ENCODE data around the gene FOXF1. TPM values are rescaled to one million over a fixed set of nuclear protein-coding genes. Genes with fewer than 3 reads are reported as not detected.

FOXF1 gene
- polyA plus RNA-seq, 3 donors, result not detected

- intact Hi-C loops (cut with micrococcal nuclease), result loop anchor here in 1 of 2 donors (5.0 kb wide), 1 partner anchor 761 kb away; the partner anchor contains the start of gene C16orf95
- no peak for DNase-seq
- peaks cover 13 to 17% of the 10 kb centered on the region in 2 donors for H3K4me1 ChIP-seq (ENCODE audit: control insufficient read depth in 1 of 2, insufficient read depth in 2 of 2, low read length in 2 of 2)
- peaks cover 11% of the 10 kb centered on the region for H3K79me2 ChIP-seq (ENCODE audit: insufficient read depth, low read length)
- H3K27ac ChIP-seq (ENCODE audit: low read depth in 1 of 2, low read length in 2 of 2), result no peak overlapping the region
- 72% methylated on average over 5 of the region's 5 CpGs for whole genome bisulfite sequencing (ENCODE audit: insufficient coverage)
- no peaks in the 10 kb centered on the region for H4K20me1 ChIP-seq (ENCODE audit: insufficient read depth, low read length)
- no peaks in the 10 kb centered on the region for H3K9me3 ChIP-seq (replicated peaks in 1 of 2; ENCODE audit: control insufficient read depth in 1 of 2, insufficient read depth in 1 of 2, low read length in 2 of 2)
- H3K4me2 ChIP-seq (replicated peaks; ENCODE audit: extremely low read depth, low read length, poor library complexity, severe bottlenecking), result no peak overlapping the region
- Mint-ChIP-seq H3K4me3 (no peak overlapping the region), H3K27me3 (ENCODE audit: low read depth in 3 of 3) (peaks cover 3 to 22% (median 19%) of the 10 kb centered on the region in 3 donors), H3K9me3 (peaks cover 0 to 5% (median 0%) of the 10 kb centered on the region in 7 donors), H3K36me3 (peaks cover 11% of the 10 kb centered on the region in 2 donors), H3K4me1 (peaks cover 15% of the 10 kb centered on the region), H3K27ac (no peak overlapping the region)
- H3K9ac ChIP-seq (ENCODE audit: insufficient read depth, low read length, poor library complexity, severe bottlenecking), result no peak overlapping the region
- peaks cover 4 to 8% of the 10 kb centered on the region in 2 donors for H3K36me3 ChIP-seq (replicated peaks in 1 of 2; ENCODE audit: control insufficient read depth in 1 of 2, insufficient read depth in 2 of 2, low read length in 2 of 2)
- H3K4me3 ChIP-seq (replicated peaks in 1 of 3; ENCODE audit: low read depth in 2 of 3, low read length in 3 of 3), result no peak overlapping the region
- peaks cover 0 to 3% of the 10 kb centered on the region in 2 donors for H3K27me3 ChIP-seq (ENCODE audit: control insufficient read depth in 2 of 2, insufficient read depth in 2 of 2, low read length in 2 of 2)
- no peak for TF ChIP-seq CTCF (IDR thresholded peaks at IDR 0.05)
- H2AFZ ChIP-seq (ENCODE audit: insufficient read depth, low read depth, low read length, poor library complexity, severe bottlenecking), result peak overlapping the region; percentile 95
Observed at GRCh38 chr16:86556576-86556975, 46.2 kb downstream of the FOXF1 start.

DNA sequence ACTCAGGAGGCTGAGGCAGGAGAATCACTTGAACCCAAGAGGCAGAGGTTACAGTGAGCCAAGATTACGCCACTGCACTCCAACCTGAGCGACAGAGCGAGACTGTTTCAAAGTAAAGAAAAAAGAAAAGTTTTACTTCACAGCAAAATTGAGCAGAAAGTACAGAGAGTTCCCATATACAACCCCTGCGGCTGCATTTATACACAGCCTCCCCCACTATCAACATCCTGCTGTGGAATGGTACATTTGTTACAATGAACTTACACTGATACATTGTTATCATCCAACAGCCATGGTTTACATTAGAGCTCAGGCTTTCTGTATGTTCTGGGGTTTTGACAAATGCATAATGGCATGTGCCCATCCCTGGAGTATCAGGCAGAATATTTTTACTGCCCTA lies 47.3 kb downstream of the FOXF1 start:
- Histone ChIP-seq H3K27ac (ENCODE audit: low read depth in 1 of 2, low read length in 2 of 2) (no peak overlapping the region), H3K36me3 (replicated peaks in 1 of 2; ENCODE audit: control insufficient read depth in 1 of 2, insufficient read depth in 2 of 2, low read length in 2 of 2) (no peaks in the 10 kb centered on the region), H3K9ac (ENCODE audit: insufficient read depth, low read length, poor library complexity, severe bottlenecking) (no peak overlapping the region), H3K27me3 (ENCODE audit: control insufficient read depth in 2 of 2, insufficient read depth in 2 of 2, low read length in 2 of 2) (peaks cover 0 to 3% of the 10 kb centered on the region in 2 donors), H3K4me2 (replicated peaks; ENCODE audit: extremely low read depth, low read length, poor library complexity, severe bottlenecking) (no peak overlapping the region), H3K4me1 (ENCODE audit: control insufficient read depth in 1 of 2, insufficient read depth in 2 of 2, low read length in 2 of 2) (peaks cover 13 to 17% of the 10 kb centered on the region in 2 donors), H3K9me3 (replicated peaks in 1 of 2; ENCODE audit: control insufficient read depth in 1 of 2, insufficient read depth in 1 of 2, low read length in 2 of 2) (no peaks in the 10 kb centered on the region), H3K79me2 (ENCODE audit: insufficient read depth, low read length) (peaks cover 11% of the 10 kb centered on the region), H2AFZ (ENCODE audit: insufficient read depth, low read depth, low read length, poor library complexity, severe bottlenecking) (no peak overlapping the region), H3K4me3 (replicated peaks in 1 of 3; ENCODE audit: low read depth in 2 of 3, low read length in 3 of 3) (no peak overlapping the region), H4K20me1 (ENCODE audit: insufficient read depth, low read length) (no peaks in the 10 kb centered on the region)
- Mint-ChIP-seq H3K4me3 (no peak overlapping the region), H3K4me1 (peaks cover 14% of the 10 kb centered on the region), H3K9me3 (peaks cover 0 to 5% (median 0%) of the 10 kb centered on the region in 7 donors), H3K27me3 (ENCODE audit: low read depth in 3 of 3) (peaks cover 9 to 28% (median 28%) of the 10 kb centered on the region in 3 donors), H3K27ac (no peak overlapping the region), H3K36me3 (peaks cover 1 to 3% of the 10 kb centered on the region in 2 donors)
- no peak for DNase-seq
- TF ChIP-seq CTCF (IDR thresholded peaks at IDR 0.05), result no peak
- intact Hi-C loops (cut with micrococcal nuclease), result loop anchor here in 1 of 2 donors (5.0 kb wide), 1 partner anchor 760 kb away; the partner anchor contains the start of gene C16orf95
- no CpG with 5 or more reads among the region's 4 CpGs for whole genome bisulfite sequencing (ENCODE audit: insufficient coverage)
